Mammary epithelial cell (primary cell): ENCODE measurements around the gene TTLL7.
A peak's percentile ranks its signal among the peaks of the same experiment; 100 is the strongest.

ENCODE experiments used
- EZH2 ChIP-seq: IDR thresholded peaks from 2 replicates; pipeline ENCODE4 v1.6.1; 2012; ENCODE audit warnings: low read length, inconsistent platforms, borderline replicate concordance
- TF ChIP-seq, protein P1 (sequence below), 2 donors: IDR thresholded peaks in 1 of 2; conservative IDR thresholded peaks in 1 of 2; 2 replicates each; pipeline ENCODE4 v1.5.1; 2011 to 2012; ENCODE audit warnings: inconsistent platforms in 2 of 2, low read length in 2 of 2, mild to moderate bottlenecking in 2 of 2, control low read depth in 1 of 2, low read depth in 1 of 2; ENCODE audit not compliant: insufficient read depth in 1 of 2; ENCODE audit errors: extremely low read depth in 1 of 2

DNA sequence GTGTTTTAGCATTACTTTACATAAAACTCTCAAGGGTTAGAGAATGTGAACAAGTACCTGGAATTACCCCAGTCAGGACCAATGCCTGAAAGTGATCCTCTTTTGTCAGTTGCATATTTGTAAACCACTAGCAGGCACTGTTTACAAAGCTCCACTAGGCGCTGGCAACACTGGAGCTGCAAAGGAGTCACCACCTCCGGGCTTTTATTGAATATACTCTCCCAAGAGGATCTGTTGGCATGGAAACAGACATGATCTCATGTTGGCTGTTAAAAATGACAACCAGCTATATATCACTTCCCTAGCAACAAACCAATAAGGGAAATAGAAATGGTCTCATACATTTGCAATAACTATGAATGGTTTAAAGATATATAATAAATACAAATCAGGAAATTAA lies 116.0 kb downstream of the TTLL7 start:
- TF ChIP-seq, protein P1, sequence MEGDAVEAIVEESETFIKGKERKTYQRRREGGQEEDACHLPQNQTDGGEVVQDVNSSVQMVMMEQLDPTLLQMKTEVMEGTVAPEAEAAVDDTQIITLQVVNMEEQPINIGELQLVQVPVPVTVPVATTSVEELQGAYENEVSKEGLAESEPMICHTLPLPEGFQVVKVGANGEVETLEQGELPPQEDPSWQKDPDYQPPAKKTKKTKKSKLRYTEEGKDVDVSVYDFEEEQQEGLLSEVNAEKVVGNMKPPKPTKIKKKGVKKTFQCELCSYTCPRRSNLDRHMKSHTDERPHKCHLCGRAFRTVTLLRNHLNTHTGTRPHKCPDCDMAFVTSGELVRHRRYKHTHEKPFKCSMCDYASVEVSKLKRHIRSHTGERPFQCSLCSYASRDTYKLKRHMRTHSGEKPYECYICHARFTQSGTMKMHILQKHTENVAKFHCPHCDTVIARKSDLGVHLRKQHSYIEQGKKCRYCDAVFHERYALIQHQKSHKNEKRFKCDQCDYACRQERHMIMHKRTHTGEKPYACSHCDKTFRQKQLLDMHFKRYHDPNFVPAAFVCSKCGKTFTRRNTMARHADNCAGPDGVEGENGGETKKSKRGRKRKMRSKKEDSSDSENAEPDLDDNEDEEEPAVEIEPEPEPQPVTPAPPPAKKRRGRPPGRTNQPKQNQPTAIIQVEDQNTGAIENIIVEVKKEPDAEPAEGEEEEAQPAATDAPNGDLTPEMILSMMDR (conservative IDR thresholded peaks at IDR 0.05 in 1 of 2, IDR thresholded peaks at IDR 0.05 in 1 of 2; ENCODE audit: extremely low read depth in 1 of 2, insufficient read depth in 1 of 2, low read depth in 1 of 2, low read length in 2 of 2) = peak in 1 of 2 donors; percentile 33
- no peak for TF ChIP-seq EZH2
